ENCODE results near the gene BRF1.
A peak's percentile ranks its signal among the peaks of the same experiment; 100 is the strongest.

Gene BRF1

GRCh38 chr14:105248368-105249181, 52.2 kb downstream of the BRF1 start, which contains the start of gene BTBD6:
Gene BTBD6 (plus strand): TSS chr14:105248533. CDS start chr14:105248712, 179 bp downstream.
- H3K4me3 Mint-ChIP-seq: peak within 1 kb of the TSS; percentile 75
- H3K27ac Mint-ChIP-seq: peak within 1 kb of the TSS; percentile 84
- intact Hi-C loops (cut with micrococcal nuclease): no loop called here
- H3K4me1 Mint-ChIP-seq (ENCODE audit: low read depth): peaks cover 50% of the 10 kb centered on the region
- no peaks in the 10 kb centered on the region for H3K9me3 Mint-ChIP-seq
- H3K36me3 Mint-ChIP-seq (ENCODE audit: low read depth): peaks cover 75% of the 10 kb centered on the region
- H3K27me3 Mint-ChIP-seq: no peaks in the 10 kb centered on the region

DNA sequence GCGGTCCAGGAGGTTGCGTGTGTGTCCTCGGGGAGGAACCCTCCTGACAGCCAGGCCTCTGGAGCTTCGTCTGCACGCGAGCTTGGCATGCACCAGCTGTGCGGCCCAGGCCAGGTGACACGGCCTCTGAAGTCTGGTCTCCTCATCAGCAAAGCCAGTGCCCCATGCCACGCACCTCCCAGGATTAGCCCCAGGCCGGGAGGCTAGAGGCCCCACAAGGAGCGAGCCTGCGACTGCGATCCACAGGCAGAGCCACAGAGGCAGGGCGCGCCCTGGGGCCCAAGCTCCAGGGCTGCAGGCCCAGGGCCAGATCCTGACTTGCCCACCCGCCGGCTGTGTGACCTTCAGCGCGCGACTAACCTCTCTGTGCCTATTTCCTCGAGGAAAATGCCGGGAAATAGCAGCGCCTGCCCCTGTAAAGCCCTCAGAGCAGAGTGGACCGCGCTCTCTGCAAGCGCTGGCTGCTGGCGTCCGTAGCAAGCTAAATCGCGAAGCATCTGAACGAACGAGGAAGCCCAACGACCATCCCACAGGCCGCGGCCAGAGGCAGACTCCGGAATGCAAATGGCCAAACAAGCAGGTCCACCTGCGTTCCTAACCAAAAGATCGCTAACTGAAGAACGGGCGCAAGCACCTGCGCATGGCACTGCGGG, 53.0 kb downstream of the BRF1 start:
- Mint-ChIP-seq H3K4me1 (ENCODE audit: low read depth) (peaks cover 50% of the 10 kb centered on the region), H3K27me3 (no peaks in the 10 kb centered on the region), H3K27ac (peak overlapping the region; percentile 84), H3K4me3 (peak overlapping the region; percentile 75), H3K36me3 (ENCODE audit: low read depth) (peaks cover 75% of the 10 kb centered on the region), H3K9me3 (no peaks in the 10 kb centered on the region)
- intact Hi-C loops (cut with micrococcal nuclease): no loop called here

- intact Hi-C loops (cut with micrococcal nuclease): no loop called here
These were observed 53.8 kb downstream of the BRF1 start for GRCh38 chr14:105247026-105247425.

DNA sequence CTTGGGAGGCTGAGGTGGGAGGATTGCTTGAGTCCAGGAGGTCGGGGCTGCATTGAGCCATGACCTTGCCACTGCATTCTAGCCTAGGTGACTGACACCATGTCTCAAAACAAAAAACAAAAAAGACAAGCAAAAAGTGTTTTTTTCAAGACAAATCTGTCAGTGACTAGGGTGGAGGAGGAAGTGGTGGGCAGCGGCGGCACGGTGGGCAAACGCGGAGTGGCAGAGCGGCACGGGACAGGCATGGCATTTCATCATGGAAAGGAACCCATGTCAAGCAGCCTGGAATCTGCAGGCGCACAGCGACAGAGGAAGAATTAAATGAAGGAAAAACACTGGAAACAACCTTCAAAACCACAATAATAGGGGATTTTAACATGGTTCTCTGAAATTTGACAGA, 56.5 kb downstream of the BRF1 start:
- peaks cover 61% of the 10 kb centered on the region for H3K36me3 Mint-ChIP-seq (ENCODE audit: low read depth)
- no peak overlapping the region for H3K27ac Mint-ChIP-seq
- H3K4me3 Mint-ChIP-seq: no peak overlapping the region
- H3K27me3 Mint-ChIP-seq: no peaks in the 10 kb centered on the region
- intact Hi-C loops (cut with micrococcal nuclease): no loop called here
- H3K9me3 Mint-ChIP-seq: no peaks in the 10 kb centered on the region
- peaks cover 30% of the 10 kb centered on the region for H3K4me1 Mint-ChIP-seq (ENCODE audit: low read depth)

More at GRCh38 chr14:105247026-105247425, 53.8 kb downstream of the BRF1 start:
- Mint-ChIP-seq H3K36me3 (ENCODE audit: low read depth) (peaks cover 75% of the 10 kb centered on the region), H3K27me3 (no peaks in the 10 kb centered on the region), H3K9me3 (no peaks in the 10 kb centered on the region), H3K27ac (peak overlapping the region; percentile 84), H3K4me3 (no peak overlapping the region), H3K4me1 (ENCODE audit: low read depth) (peaks cover 50% of the 10 kb centered on the region)

DNA sequence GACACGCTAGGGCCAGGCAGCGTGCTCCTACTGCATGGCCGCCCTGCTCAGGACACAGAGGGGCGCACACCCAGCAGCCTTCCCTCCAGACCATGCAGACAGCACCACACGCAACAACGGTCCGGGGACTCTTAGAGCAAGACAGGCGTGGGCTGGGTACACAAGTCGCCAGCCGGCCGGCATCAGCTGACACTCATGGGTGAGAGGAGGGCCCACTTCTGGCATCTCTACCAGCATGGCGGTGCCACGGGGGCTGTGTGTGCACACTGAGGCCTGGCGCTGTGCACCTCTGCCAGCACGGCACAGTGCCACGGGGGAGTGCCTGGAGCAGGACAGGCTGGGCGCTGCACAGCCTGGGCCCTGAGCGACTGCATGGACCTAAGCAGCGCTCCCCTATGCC, 59.2 kb downstream of the BRF1 start:
- H3K27me3 Mint-ChIP-seq: no peaks in the 10 kb centered on the region
- H3K27ac Mint-ChIP-seq: no peak overlapping the region
- intact Hi-C loops (cut with micrococcal nuclease): no loop called here
- no peaks in the 10 kb centered on the region for H3K9me3 Mint-ChIP-seq
- H3K4me1 Mint-ChIP-seq (ENCODE audit: low read depth): peaks cover 12% of the 10 kb centered on the region
- H3K36me3 Mint-ChIP-seq (ENCODE audit: low read depth): peaks cover 50% of the 10 kb centered on the region
- no peak overlapping the region for H3K4me3 Mint-ChIP-seq

GRCh38 chr14:105240811-105241576, 59.8 kb downstream of the BRF1 start:
- no peak overlapping the region for H3K4me3 Mint-ChIP-seq
- intact Hi-C loops (cut with micrococcal nuclease): no loop called here
- peaks cover 47% of the 10 kb centered on the region for H3K36me3 Mint-ChIP-seq (ENCODE audit: low read depth)
- H3K27ac Mint-ChIP-seq: no peak overlapping the region
- no peaks in the 10 kb centered on the region for H3K9me3 Mint-ChIP-seq
- H3K27me3 Mint-ChIP-seq: no peaks in the 10 kb centered on the region
- H3K4me1 Mint-ChIP-seq (ENCODE audit: low read depth): peaks cover 12% of the 10 kb centered on the region

GRCh38 chr14:105229099-105229655, 71.6 kb downstream of the BRF1 start:
- Mint-ChIP-seq H3K27me3 (no peaks in the 10 kb centered on the region), H3K4me1 (ENCODE audit: low read depth) (no peaks in the 10 kb centered on the region), H3K4me3 (no peak overlapping the region), H3K9me3 (no peaks in the 10 kb centered on the region), H3K27ac (no peak overlapping the region), H3K36me3 (ENCODE audit: low read depth) (peaks cover 51% of the 10 kb centered on the region)
- intact Hi-C loops (cut with micrococcal nuclease): no loop called here

GRCh38 chr14:105228562-105228961, 72.2 kb downstream of the BRF1 start:
- H3K27me3 Mint-ChIP-seq: no peaks in the 10 kb centered on the region
- H3K4me1 Mint-ChIP-seq (ENCODE audit: low read depth): no peaks in the 10 kb centered on the region
- peaks cover 57% of the 10 kb centered on the region for H3K36me3 Mint-ChIP-seq (ENCODE audit: low read depth)
- no peak overlapping the region for H3K27ac Mint-ChIP-seq
- H3K9me3 Mint-ChIP-seq: no peaks in the 10 kb centered on the region
- H3K4me3 Mint-ChIP-seq: no peak overlapping the region
- intact Hi-C loops (cut with micrococcal nuclease): no loop called here

GRCh38 chr14:105227346-105227745, 73.5 kb downstream of the BRF1 start:
- Mint-ChIP-seq H3K4me3 (no peak overlapping the region), H3K27me3 (no peaks in the 10 kb centered on the region), H3K27ac (no peak overlapping the region), H3K36me3 (ENCODE audit: low read depth) (peaks cover 69% of the 10 kb centered on the region), H3K9me3 (no peaks in the 10 kb centered on the region), H3K4me1 (ENCODE audit: low read depth) (no peaks in the 10 kb centered on the region)
- intact Hi-C loops (cut with micrococcal nuclease): no loop called here

DNA sequence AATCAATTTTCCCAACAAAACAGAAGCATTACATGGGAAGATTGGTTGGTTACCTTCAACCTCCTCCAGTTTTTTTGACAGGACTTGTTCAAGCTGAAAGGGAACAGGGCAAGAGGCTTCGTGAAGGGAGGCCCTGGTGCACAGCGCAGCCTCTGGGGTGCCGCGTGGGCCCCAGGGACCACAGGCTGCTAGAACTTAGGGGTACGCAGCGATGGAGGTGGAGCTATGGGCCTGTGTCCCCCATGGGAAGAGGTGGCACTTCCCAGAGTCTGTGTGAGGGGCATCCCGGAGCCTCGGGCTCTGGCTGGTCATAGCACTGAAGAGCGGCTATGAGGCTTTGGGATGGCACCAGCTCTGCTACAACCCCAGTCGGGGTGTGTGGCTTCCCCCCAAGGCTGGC, 74.6 kb downstream of the BRF1 start:
- Mint-ChIP-seq H3K27ac (no peak overlapping the region), H3K27me3 (no peaks in the 10 kb centered on the region), H3K4me1 (ENCODE audit: low read depth) (no peaks in the 10 kb centered on the region), H3K4me3 (no peak overlapping the region), H3K36me3 (ENCODE audit: low read depth) (peaks cover 81% of the 10 kb centered on the region), H3K9me3 (no peaks in the 10 kb centered on the region)
- intact Hi-C loops (cut with micrococcal nuclease): no loop called here

DNA sequence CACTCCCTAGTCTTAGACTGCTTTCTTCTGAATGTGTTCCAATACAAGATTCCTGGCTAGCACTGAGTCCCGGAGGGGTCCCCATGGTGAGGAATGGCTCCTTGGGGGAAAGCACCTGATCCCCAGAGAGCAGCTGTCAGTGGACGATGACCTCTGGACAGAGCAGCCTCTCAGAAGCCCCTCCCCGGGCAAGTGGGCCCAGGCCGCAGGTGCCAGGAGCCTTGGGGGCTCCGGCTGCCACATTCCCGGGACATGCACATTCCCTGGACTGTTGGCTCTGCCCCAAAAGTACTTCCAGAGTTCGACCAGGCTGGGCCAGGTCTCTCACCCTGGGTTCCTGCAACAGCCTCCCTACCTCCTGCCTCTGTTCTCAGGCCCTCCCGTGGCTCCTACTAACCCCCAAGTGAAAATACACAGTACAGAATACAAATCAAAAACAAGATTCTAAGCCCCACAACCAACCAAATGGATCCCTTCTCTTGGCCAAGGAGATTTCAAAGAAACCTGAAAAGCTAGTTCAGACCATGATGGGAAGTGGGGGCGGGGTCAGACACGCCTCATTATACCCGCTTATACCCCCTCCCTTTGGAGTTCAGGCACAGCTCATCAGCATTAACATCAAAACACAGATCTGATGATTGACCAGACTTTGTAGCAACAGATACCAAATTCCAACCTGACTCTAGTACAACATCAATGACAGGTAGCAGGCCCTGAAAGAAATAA, 75.8 kb downstream of the BRF1 start:
- no peak overlapping the region for H3K27ac Mint-ChIP-seq
- H3K4me3 Mint-ChIP-seq: no peak overlapping the region
- H3K9me3 Mint-ChIP-seq: no peaks in the 10 kb centered on the region
- intact Hi-C loops (cut with micrococcal nuclease): no loop called here
- H3K36me3 Mint-ChIP-seq (ENCODE audit: low read depth): peaks cover 93% of the 10 kb centered on the region
- no peaks in the 10 kb centered on the region for H3K27me3 Mint-ChIP-seq
- no peaks in the 10 kb centered on the region for H3K4me1 Mint-ChIP-seq (ENCODE audit: low read depth)

DNA sequence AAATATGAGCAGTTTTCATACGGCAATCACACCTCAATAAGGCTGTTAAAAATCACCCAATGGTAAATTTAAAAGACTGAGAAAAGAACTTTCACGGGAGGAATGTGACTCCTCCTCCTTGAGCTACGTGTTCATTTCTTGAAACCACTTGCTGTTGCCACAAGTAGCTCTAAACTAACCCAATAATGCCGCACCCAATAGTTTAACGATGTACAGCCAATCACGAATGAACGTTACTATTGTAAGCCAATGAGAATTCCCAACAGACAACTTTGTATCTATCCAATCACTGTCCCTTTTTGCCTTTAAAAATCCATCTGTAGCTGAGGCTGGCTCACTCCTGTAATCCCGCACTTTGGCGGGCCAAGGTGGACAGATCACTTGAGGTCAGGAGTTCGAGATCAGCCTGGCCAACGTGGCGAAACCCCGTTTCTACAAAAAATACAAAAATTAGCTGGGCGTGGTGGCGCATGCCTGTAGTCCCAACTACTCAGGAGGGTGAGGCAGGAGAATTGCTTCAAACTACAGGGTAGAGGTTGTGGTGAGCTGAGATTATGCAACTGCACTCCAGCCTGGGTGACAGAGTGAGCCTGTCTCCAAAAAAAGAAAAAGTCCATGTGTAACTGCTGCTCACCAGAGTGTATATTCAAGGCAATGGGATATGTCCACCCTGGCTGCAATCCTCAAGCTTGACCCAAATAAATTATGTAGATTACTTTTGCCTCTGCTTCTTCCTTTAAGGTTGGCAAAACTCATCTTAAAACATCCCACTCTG, 76.8 kb downstream of the BRF1 start:
- Mint-ChIP-seq H3K4me3 (no peak overlapping the region), H3K9me3 (no peaks in the 10 kb centered on the region), H3K4me1 (ENCODE audit: low read depth) (no peaks in the 10 kb centered on the region), H3K27me3 (no peaks in the 10 kb centered on the region), H3K36me3 (ENCODE audit: low read depth) (peaks cover 100% of the 10 kb centered on the region), H3K27ac (no peak overlapping the region)
- intact Hi-C loops (cut with micrococcal nuclease): no loop called here

DNA sequence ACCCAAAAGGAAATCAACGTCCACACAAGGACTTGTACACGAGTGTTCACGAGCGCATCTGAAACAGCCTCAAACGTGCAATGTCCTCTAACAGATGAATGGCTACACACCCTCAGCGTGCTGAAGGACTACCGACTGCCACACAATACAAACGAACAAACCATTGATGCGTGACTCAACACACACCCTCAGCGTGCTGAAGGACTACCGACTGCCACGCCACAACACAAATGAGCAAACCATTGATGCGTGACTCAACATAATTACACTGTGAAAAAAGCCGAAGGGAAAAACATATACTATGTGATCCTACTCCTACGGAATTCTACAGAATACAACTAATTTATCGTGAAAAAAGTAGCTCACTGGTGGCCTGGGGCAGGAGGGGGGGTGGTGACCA, 77.5 kb downstream of the BRF1 start:
- Mint-ChIP-seq H3K27me3 (no peaks in the 10 kb centered on the region), H3K9me3 (no peaks in the 10 kb centered on the region), H3K4me1 (ENCODE audit: low read depth) (no peaks in the 10 kb centered on the region), H3K36me3 (ENCODE audit: low read depth) (peaks cover 100% of the 10 kb centered on the region), H3K27ac (no peak overlapping the region), H3K4me3 (no peak overlapping the region)
- intact Hi-C loops (cut with micrococcal nuclease): no loop called here

Measured in dendritic cell treated with granulocyte-macrophage colony-stimulating factor and Interleukin-4, amounts not matched to agents 40 ng/mL and 50 ng/mL, for 4 days (primary cell).